ENCODE data around the gene CECR2.

CECR2 gene

DNA sequence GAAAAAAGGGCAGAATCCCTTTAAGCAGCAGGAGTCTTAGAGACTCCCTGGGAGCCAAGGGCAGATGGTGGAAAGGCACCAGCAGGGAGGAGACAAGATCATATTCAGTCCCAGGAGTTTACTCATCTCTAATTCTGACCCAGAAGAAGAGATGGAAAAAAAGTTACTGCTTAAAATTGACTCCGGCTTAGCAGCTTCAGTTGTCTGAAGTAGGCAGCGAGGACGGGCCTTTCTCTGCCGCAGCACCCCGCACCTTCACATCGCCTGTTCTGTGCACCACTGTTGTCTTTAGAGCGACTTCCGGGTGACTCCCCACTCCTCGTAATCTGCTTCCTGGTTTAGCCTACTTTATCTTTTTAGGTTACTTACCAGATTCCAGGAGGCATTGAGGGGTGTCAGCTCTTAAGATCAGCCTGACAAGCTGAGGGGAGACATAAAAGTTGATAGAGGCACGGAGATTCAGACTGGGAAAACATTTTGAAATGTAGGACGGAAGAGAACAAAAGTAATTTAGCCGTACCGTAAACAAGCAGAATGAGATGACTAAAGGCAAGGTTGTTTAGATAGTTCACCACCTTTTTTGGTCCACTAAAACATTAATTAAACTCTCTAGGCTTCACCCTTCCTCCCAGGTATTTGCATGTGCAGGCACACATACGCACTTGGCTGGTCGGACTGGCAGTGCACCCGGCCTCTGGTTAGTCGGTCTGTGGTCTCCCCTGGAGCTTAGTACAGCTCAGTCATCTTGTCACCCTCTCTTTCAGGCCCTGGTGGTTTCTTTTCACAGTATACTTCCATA lies 74.3 kb downstream of the CECR2 start:
- in situ Hi-C loops (cut with MboI; ENCODE audit: low sequenced_read_pairs), result no loop called here

DNA sequence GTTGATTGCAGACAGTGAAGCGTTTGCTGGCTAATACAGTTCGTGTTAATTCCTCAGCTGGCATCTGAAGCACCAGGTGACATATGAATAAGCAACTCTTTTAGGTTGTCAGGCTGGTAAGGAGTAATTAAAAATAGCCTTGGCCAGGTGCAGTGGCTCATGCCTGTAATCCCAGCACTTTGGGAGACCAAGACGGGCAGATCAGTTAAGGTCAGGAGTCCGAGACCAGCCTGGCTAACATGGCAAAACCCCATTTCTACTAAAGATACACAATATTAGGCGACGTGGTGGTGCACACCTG lies 74.9 kb downstream of the CECR2 start:
- in situ Hi-C loops (cut with MboI; ENCODE audit: low sequenced_read_pairs), result no loop called here

DNA sequence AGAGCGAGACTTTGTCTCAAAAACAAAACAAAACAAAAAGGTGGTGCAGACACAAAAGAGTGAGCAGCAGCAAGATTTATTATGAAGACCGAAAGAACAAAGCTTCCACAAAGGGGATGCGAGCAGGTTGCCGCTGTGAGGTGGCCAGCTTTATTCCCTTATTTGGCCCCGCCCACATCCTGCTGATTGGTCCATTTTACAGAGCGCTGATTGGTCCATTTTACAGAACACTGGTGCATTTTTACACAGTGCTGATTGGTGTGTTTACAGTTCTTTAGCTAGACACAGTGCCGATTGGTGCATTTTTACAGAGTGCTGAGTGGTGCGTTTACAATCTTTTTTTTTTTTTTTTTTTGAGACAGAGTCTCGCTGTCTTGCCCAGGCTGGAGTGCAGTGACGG lies 77.4 kb downstream of the CECR2 start:
- in situ Hi-C loops (cut with MboI; ENCODE audit: low sequenced_read_pairs), result no loop called here

DNA sequence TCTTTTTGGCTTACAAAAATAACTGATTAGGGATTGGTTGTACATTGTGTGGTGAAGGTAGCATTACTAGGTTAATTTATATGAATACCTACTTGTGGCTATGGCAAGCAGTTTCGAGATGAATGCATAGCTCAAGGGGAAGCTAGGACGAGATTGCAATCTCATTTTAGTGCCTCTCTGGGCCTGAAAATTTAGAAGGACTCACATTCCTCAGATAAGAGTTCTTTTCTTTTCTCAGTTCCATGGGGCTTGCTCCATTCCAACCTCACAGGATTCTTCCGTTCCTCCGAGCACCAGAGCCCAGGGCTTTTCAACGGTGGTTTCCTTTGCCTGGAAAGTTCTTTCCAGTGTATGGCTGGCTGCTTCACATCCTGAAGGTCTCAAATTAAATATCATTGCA lies 82.1 kb downstream of the CECR2 start:
- in situ Hi-C loops (cut with MboI; ENCODE audit: low sequenced_read_pairs), result no loop called here

DNA sequence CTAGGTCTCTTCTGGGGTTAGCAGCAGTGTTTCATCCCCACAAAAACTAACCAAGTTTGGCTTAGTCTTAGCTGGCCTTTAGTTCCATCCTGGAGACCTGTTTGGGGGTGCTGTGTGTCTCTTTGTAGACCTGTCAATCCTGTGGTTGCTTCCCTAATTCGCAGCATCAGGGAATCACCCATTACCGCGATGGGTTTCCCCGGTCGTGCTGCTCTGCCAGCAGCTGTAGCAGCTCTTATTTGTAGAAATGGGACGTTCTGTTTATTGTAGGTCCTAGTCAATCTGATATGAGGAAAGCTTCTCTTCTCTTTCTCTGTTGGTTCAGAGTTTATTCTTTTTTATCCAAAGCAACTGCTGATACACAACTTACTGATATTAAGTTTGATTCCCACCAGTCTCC lies 91.6 kb downstream of the CECR2 start:
- in situ Hi-C loops (cut with MboI; ENCODE audit: low sequenced_read_pairs), result no loop called here

DNA sequence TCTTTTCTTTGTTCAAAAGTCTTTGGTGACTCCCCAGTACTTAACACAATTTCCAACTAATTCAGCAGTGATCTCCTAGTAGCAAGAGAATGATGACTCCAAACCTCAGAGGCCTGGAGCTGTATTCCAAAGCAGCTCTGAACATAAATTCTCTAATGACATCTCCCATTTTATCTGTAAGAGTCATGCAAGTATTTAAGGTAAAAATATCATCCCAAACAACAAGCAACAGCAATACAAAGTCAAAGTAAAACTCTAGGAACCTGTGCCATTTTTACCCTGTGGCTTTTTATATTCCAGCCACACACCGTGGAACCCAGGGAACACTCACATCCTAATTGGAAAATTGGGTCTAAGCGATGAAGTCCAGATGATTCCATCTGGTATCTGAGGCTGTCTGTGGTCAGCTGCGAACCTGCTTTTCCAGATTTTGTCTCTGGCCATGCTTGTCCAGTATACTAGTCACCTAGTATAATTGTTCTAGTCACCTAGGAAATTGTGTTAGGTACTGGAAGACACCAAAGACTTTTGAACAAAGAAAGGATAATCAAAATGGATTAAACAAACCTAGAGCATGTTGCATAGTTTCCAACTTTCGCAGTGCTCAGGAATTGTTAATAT lies 101.7 kb downstream of the CECR2 start:
- in situ Hi-C loops (cut with MboI; ENCODE audit: low sequenced_read_pairs), result no loop called here

DNA sequence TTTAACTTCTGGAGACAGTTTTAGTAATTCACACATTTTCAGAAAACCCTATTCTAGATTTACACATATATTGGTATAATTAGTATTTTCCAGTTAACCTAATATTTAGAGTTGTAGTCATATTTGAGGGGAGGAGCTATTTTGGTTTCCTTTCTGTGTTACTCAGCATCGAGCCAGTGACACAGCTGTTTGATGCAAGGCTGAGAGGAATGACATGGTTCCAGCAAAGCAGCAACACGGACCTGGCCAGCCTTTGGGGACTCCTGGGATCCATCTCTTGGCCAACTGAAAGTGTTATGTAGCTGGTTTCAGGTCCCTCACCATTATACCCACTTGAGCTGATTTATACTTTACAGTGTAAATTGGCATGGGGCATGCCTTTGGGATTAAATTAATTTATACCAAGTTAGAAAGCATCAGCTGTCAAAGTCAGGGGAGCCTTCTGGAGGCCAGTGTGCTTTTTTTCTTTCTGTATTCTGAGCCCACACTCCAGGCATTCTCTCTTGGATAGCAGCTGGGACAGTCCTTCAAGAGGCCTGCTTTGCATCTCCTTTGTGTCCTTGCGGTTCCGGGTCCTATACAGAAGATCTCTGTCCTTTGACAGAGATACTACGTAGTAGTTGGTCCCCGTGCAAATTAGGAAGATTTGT lies 102.8 kb downstream of the CECR2 start:
- in situ Hi-C loops (cut with MboI; ENCODE audit: low sequenced_read_pairs), result no loop called here

DNA sequence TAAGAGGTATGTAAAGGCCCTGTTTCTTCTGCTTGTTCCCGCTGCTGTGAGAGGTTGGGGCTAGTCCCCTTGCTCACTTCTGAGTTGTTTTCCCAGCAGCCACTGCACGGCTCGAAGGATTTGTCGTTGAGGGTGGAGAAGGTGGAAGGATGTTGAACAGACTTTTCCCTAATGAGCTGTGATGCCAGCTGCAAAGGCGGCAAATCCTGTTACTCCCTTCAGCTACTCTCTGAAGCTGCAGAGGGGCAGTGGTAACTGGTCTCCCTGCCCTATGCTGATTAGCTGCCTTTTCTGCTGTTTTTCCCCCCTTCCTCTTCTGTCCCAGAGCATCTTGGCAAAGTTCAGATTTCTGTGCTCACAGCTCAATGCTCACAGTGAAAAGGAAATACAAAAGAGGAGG lies 103.7 kb downstream of the CECR2 start:
- in situ Hi-C loops (cut with MboI; ENCODE audit: low sequenced_read_pairs), result no loop called here

DNA sequence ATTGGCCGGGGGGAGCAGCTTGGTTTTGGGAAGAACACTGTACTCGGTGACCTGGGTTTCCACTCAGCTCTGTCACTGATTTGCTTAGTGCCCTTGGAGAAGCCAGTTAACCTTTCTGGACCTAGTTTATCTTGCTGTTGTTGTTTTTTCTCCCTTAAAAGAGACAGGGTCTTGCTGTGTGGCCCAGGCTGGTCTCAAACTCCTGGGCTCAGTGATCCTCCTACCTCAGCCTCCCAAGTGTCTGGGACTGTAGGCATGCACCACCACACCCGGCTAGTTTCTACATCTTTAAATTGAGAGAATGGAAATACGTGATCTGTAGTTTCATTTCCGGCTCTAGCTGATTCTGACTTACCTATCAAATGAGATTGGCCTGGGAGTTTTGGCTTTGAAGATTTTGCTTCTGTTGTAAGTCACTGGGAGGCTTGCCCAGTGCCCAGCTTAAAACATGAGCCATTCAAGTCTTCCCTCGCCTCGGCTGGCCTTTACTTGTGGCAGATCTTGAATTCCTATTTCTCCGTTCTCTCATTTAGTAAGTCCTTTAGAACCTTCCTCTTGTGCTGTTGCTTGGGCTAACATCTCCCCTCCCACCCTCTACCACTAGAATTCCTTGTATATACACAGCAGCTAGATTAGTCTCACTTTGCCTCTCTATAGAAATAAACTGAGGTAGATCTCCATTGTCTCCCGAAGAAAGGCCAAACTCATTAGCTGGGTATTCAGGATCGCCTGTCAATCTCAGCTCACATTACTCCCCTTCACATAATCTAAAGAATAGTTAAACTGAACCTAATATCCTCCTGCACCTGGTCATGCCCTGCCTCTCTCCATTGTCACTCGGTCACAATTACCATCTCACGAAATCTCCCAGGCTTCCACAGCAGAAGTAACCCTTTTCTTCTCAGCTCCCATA lies 106.3 kb downstream of the CECR2 start:
- in situ Hi-C loops (cut with MboI; ENCODE audit: low sequenced_read_pairs), result no loop called here

DNA sequence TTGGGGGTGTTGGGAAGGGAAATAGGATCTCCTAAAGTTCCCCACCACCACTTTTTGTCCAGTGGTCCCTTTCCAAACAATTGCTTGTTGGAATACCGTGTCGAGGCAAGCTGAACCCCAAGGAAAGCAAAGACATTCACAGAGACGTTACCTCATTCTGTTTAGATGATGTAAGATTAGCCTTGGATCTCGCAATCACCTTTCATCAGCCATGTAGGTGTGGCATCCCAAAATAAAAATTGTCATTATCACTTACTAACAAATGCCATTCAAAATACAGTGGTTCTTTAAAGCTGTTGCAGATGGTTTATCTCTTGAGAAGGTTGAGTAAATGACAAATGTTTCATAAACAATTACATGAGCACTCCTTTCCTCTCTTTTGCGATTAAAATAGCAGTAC lies 107.6 kb downstream of the CECR2 start:
- in situ Hi-C loops (cut with MboI; ENCODE audit: low sequenced_read_pairs), result no loop called here

DNA sequence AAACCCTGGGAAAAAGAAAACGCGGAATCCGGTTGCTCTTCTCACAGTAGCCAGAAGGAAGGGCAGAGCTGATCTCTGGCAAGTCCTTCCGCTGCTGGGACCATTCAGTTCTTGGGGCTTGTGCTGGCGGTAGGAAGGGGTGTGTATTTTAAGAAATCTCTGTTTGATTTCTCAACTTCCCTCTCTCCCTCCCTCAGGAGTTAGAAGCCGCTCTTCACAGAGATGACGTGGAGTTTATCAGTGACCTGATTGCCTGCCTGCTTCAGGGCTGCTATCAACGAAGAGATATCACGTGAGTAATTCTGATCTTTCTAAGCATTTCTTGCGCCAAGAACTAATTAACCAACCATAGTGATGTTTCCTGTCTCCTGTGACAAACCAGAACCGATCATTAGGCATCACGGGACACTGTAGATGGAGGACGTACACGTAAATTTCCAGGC lies 108.2 kb downstream of the CECR2 start:
- in situ Hi-C loops (cut with MboI; ENCODE audit: low sequenced_read_pairs), result no loop called here

DNA sequence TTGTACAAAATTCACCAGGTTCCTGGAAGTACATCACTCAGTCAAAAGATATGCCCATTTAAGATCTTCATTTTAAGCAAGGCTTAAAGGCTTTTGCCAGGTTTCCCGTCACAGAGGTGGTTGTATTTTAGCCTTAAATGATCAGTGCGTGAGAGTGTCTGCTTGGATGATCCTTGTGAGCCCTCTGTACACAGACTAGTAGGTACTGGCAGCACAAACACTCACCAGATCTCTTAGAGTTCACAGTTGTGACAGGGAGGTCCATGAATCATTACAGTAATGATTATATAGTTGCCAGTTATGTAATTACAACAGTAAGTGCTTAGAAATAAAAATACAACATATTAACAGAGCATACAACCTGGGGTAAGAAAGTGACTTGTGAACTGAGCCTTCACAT lies 109.9 kb downstream of the CECR2 start:
- in situ Hi-C loops (cut with MboI; ENCODE audit: low sequenced_read_pairs), result no loop called here

DNA sequence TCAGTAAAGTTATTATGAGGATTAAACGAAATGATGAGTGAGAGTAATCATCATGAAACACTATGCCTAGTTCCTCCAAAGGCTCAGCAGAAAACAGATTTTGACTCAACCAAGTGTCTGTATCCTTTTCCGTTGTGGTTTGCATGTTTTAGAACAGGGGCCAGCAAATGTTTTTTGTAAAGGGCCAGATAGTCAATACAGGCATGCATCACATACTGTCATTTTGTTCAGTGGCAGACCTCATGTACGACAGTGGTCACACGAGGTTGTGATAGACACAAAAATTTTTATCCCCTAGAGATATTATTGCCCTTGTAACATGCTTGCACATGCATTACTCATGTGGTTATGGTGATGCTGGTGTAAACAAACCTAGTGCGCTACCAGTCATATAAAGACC lies 112.2 kb downstream of the CECR2 start:
- in situ Hi-C loops (cut with MboI; ENCODE audit: low sequenced_read_pairs), result no loop called here

DNA sequence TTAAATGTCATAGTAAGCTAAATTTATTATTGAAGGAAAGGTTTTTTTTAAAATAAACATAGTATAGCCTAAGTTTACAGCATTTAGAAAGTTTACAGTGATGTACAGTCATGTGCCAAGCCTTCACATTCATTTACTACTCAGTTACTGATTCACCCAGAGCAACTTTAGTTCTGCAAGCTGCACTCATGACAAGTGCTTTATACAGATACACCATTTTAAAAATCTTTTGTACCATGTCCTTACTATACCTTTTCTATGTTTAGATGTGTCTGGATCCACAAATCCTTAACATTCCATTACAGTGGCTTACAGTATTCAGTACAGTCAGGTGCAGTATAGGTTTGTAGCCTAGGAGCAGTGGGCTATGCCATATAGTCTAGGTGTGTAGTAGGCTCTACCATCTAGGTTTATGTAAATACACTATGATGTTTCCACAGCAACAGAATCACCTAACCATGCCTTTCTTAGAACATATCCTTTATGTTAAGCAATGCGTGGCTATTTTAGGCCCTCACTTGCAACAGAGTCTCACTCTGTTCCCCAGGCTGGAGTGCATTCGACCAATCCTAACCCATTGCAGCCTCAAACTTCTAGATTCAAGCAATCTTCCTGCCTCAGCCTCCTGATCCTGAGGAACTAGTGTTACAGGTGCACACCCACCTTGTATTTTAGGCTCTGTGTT lies 114.6 kb downstream of the CECR2 start:
- in situ Hi-C loops (cut with MboI; ENCODE audit: low sequenced_read_pairs), result no loop called here

DNA sequence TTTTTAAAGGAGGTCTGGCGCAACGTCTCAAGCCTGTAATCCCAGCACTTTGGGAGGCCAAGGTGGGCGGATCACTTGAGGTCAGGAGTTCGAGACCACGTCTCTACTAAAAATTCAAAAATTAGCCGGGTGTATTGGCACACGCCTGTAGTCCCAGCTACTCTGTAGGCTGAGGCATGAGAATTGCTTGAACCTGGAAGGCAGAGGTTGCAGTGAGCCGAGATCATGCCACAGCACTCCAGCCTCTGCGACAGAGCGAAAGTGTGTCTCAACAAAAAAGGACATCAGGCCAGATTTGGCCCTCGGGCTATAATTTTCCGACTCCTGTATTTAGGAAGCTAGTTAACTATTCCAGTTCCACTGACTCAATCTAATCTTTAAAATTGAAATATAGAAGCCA lies 115.3 kb downstream of the CECR2 start:
- in situ Hi-C loops (cut with MboI; ENCODE audit: low sequenced_read_pairs), result no loop called here

DNA sequence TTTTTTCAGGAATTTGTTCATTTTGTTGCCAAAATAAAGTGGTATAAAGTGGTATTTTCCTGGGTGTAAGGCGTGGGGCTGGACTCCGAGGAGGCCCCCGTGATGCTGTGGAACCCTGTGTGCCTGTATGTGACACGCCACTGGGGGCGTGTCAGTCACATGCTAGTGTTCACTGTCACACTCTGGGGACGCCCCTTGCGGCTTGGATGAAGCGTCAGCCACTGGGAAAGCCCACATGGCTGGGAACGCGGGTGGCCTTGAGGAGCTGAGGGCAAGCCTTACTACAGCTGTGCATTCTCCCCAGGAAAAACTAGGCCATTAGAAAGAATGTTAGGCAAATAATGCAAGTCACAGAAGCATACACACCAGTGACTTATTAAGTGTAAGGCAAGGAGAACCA lies 117.1 kb downstream of the CECR2 start:
- in situ Hi-C loops (cut with MboI; ENCODE audit: low sequenced_read_pairs), result no loop called here

DNA sequence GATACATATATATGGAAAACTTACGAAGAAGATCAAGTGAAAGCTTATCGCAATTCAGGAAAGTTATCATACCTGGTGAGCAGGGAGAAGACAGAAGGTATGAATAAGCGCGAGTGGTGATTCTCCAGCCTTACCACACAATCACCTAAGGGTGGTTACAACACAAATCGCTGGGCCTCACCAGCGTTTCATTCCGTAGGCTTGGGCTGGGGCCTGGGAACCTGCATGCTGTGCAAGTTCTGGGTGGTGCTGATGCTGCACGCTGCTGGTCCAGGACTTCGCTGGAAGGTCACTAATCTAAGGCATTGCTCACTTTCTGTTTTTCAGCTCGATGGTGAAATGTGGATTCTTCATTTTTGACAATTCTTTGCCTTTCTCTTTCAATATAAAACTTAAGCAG lies 117.5 kb downstream of the CECR2 start:
- in situ Hi-C loops (cut with MboI; ENCODE audit: low sequenced_read_pairs), result no loop called here

DNA sequence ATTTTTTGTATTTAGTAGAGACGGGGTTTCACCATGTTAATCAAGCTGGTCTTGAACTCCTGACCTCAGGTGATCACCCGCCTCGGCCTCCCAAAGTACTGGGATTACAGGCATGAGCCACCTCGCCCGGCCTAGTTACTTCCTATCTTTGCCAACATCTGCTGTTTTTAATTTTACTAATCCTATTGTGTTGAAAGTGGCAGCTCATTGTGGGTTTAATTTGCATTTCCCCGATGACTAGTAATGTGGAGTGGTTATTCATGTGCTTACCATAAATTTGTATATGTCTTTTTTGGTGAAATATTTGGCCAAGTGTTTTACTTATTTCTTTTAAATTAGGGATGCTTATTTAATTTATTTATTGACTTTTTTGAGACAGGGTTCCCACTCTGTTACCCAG lies 119.8 kb downstream of the CECR2 start:
- in situ Hi-C loops (cut with MboI; ENCODE audit: low sequenced_read_pairs), result no loop called here

DNA sequence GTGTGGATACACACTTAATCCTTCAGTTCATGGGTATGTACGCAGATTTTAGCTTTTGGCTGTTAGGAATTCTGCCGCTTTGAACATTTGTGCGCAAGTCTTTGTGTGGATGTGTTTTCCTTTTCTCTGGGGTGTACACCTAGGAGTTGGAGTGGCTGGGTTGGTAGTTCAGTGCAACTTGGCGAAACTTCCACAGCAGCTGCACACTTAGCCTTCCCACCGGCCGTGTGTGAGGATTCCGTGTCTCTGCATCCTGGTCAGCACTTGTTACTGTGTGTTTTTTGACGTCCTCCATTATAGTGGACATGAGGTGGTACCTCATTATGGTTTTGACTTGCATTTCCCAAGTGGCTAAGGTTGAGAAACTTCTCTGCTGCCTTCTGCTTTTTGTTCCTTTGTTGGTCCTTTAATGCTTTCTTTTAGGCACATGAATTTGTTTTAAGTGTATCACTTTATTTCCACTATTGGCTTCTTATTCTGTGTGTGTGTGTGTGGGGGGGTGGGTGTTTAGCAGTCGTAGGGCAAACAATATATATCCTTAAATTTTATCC lies 121.9 kb downstream of the CECR2 start:
- in situ Hi-C loops (cut with MboI; ENCODE audit: low sequenced_read_pairs), result no loop called here

DNA sequence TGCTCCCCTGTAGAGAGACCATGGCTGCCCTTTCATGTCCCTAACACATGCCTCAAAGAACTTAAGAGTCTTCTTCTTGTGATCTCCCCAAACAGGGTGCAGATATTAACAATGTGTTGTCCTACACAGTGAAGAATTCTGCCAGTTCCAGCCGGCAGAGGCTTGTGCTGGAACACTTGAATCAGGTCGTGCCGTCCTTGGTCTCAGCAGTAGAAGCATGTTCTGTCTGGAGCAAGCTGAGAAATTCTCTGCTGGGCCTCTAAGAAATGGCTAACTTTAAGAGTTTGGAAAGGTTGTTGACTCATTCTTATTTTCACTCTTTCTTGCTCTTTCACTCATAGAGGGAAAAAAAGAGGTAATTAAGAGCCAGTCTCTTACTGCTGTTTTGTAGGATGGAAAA lies 123.0 kb downstream of the CECR2 start:
- in situ Hi-C loops (cut with MboI; ENCODE audit: low sequenced_read_pairs), result no loop called here

Measured in HL-60/S4 (cell line).